HG03571 (cell line): Measurements from ENCODE around the gene FAM72B.
"Not testable (repeated sequence)": the region's sequence is repeated elsewhere in the genome, so short reads cannot be mapped to it uniquely, and the experiment has no call there.

ENCODE experiments used
- ATAC-seq: cut with Tn5 transposase; IDR thresholded peaks from one replicate; pipeline ENCODE4 v1.9.1; 2021; ENCODE audit not compliant: unreplicated experiment

The FAM72B gene

GRCh38 chr1:121200985-121201981 lies 17.1 kb upstream of the FAM72B start:
- ATAC-seq, result not testable (repeated sequence)

DNA sequence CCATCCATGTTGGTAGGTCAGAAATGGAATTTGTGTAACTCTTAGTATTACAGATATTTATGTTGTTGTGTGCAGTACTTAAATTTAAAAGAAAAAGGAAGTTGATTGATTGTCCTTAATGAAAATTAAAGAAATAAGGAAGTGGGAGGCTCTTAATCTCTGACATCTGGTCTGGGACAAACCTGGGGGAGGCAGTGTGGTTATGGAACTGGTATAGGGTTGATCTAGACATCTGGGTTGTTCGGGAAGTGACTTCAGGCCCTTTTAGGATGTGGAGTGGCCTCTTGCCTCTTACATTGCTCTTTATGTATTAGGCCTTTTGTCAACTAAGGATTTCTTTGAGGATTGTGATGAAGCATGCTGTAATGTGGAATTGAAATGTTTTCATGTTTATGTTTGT lies 16.1 kb upstream of the FAM72B start:
- not testable (repeated sequence) for ATAC-seq

DNA sequence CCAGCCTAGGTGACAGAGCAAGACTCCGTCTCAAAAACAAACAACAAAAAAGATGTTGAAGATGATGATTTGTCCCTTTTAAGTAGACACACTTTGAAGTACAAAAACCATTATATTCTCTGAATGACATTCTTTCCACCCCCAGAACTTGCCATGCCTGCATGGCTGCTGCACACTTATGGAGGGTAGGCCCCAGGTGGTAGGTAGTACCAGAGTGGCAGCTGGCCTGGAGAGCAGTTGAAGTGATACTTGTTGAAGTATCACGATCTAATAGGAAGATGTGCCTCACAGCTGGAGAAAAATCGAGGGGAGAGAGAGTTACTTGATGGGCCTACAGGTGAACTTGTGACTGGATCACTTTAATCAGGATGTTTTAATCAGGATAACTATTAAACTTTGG lies 15.6 kb upstream of the FAM72B start:
- ATAC-seq, result not testable (repeated sequence)

DNA sequence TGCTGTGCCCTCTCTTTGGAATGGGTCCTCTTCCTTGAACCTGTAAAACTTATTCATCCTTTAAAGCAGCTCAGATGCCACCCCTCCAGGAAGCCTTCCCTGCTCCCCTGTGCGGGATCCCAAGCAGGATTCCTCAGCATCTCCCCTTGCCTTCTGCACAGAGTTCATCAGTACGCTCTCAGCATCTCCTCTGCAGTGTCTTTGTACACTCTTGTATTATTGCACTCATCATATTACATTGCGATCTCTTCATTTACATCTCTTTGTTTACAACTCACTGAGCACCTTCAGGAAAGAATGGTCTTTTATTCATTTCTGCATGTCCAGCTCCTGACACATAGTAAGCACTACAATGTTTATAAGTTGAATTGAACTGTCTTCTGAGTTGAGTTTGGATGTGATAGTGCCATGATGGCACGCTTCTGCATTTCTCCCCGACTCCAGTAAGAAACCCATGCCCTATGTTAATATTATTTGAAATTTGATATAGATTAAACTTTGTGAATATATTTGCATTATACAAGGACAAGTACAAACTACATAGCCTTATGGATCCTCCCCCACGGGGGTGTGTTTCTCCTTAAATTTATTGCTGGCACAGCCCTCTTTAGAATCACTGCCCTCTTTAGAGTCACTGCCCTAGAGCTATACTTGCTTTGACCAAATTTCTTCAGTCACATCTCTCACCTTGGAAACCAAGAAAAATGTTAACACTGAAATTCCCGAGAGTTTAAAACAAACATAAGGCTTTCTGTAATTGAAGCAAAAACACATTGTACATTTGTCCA lies 13.1 kb upstream of the FAM72B start:
- ATAC-seq, result not testable (repeated sequence)

DNA sequence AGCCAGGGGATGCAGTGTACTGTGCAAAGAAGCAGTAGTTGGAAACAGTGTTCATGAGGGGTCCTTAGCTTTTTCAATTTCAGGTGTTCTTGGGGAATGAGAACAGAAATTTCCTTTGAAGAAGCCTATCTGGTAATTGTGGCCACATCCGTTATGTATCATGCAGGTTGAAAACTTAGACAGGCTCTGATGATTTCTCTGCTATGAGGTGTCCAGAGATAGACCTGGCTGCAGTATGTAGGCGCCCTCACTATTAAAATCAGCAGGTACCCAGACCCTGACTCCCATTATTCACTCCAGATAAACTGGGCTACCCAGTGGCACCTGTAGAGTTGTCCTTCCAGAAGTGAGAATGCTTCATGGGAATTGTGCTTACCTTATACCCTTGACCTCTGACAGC lies 8.4 kb upstream of the FAM72B start:
- not testable (repeated sequence) for ATAC-seq

- not testable (repeated sequence) for ATAC-seq
Measured at GRCh38 chr1:121187914-121188313, 3.8 kb upstream of the FAM72B start.

DNA sequence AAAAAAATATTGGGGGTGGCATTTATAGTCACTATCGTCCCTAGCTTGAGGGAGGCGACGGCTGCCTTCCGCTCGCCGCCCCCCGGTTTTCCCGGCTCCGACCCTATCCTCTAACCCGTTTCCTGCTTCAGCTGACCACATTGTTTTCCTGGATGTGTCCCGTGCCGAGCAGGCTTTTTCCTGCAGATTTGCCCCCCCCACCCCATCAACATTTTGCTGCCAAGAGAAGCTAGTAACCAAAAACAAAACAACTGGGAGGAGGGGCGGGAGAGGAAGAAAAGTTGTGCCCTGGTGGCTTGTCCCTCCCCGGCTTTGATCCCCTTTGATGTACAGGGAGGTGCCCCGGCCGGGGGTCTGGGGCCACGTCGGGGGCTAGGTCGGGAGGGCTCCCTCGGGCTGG lies 2.1 kb upstream of the FAM72B start:
- not testable (repeated sequence) for ATAC-seq

- ATAC-seq, result peak; percentile 4
Measured at GRCh38 chr1:121185140-121185708, 1.1 kb upstream of the FAM72B start.

- ATAC-seq, result not testable (repeated sequence)
Measured at GRCh38 chr1:121183867-121184266, 273 bp downstream of the FAM72B start.

DNA sequence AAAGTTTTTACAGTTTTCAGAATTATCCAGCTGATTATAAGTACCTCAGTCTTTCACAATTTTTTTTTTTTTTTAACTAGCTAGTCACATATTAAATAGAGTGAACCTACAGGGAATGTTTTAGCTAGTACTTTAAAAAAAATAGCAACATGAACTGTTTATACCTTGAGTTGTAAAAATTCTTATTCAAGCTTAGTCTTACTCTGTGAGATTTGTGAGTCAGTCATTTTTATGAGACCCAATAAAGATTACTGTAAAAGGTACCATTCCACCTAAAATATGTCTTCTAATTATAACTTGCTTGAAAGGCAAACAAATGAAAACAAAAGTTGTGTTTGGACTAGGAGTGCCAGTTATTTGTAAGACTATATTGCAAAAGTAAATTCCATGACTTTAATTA lies 5.9 kb downstream of the FAM72B start:
- ATAC-seq, result not testable (repeated sequence)

GRCh38 chr1:121176649-121177048 lies 7.5 kb downstream of the FAM72B start:
- ATAC-seq, result not testable (repeated sequence)

GRCh38 chr1:121168152-121168668 lies 15.9 kb downstream of the FAM72B start:
- ATAC-seq, result not testable (repeated sequence)

- not testable (repeated sequence) for ATAC-seq
Measured at GRCh38 chr1:121167225-121167738, 16.9 kb downstream of the FAM72B start.

- not testable (repeated sequence) for ATAC-seq
Measured at GRCh38 chr1:121165296-121165695, 18.8 kb downstream of the FAM72B start.

DNA sequence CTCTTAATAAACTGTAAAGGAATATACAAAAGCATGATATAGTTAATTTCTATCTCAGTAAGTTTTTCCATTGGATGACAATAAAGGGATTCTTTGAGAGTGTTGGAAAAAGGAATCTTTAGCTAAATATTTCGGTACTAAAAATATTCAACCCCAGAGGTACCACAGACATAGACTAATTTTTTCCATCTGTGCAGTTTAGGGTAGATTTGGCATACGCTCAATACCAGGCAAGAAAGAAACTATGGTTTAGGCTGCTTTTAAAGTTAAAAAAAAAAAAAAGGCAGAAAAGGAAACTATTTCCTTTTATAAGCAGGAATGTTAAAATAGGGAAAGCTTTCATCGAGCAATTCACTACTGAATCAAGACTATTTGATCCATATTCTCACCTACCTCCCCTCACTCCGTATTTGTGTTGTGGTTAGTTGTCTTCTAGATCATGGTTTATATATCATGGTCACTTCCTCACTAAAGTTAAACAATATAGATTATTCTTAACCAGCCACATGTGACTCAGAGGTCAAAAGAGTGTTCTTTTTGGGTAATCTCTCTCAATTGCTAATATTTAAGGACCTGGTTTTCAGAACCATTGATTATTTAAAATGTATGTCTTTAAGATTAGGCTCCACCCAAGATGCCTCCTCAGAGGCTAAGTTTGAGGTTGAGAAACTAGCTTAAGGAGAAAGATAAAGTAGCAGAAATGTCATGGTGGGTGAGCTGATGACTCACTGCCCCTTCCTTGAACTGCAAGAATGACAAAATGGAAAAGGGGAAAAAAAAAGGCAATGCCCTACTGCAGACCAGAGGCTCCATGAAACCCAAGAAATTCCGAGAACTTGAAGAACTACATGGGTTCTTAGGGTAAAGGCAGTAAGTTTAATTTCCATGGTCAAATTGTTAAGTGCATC lies 20.0 kb downstream of the FAM72B start:
- ATAC-seq, result not testable (repeated sequence)

DNA sequence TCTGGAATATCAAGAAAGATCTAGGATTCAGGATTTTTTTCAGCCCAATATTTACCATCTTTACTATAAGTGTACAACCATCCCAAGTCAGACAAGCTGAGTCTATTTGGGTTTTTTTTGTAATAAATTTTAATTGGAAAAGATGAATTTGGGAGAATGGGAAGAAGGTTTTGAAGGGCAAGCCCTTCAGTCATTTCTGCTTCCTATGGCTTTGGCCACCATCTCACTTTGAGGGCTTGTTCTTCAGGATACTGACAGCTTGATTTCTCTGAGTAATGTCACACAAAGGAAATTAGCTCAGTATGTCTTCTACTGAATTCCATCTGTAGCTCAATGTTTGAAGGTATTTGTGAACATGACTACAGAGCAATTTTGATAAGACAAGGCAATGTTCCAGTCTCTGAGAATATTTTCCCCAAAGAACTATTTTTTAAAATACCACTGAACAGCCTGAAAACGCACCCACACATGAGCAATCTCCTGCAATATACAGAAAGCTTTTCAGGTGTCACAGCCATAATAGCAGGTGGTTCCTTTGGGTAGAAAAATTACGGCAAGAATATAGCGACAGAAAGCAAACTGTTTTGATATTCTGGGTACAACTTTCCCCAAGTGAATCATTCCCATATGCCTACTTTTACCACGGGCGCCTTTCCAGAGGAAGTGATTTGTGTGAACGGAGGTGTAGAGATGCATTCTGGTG lies 22.8 kb downstream of the FAM72B start:
- ATAC-seq, result not testable (repeated sequence)

DNA sequence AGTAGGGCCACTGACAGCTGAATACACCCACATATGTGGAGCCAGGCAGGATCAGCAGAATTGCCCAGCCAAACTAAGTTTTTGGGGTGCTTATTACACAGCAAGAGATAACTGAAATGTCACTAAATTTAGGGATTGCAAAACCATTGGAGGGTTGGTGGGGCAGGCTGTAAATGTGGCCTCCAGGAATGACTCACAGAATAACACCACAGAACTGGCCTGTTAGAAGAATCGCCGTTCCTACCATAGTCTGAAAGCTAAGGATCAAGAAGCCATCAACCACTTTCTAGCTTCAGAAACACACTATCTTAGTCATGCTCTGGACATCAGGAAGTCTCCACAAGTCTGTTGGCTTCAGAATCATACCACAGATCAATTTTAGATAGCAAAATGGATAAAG lies 24.0 kb downstream of the FAM72B start:
- ATAC-seq, result not testable (repeated sequence)

DNA sequence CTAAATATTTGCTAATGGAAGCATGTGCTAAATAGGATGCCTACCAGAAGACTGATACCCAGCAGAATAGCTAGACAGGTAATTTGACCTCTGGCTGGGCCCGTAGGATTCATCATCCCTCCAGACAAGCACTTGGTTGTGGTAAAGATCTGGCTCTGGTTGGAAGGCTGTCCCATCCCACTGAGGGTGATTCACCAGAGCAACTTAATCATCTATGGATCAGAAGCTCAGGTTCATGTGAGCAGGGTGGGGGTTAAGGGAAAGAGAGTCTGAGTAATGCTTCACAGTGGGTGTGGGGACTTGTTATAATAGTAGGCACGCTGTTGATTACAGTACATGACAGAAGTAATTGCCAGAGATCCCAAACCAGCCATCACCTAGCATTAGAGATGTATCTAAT lies 26.5 kb downstream of the FAM72B start:
- not testable (repeated sequence) for ATAC-seq

DNA sequence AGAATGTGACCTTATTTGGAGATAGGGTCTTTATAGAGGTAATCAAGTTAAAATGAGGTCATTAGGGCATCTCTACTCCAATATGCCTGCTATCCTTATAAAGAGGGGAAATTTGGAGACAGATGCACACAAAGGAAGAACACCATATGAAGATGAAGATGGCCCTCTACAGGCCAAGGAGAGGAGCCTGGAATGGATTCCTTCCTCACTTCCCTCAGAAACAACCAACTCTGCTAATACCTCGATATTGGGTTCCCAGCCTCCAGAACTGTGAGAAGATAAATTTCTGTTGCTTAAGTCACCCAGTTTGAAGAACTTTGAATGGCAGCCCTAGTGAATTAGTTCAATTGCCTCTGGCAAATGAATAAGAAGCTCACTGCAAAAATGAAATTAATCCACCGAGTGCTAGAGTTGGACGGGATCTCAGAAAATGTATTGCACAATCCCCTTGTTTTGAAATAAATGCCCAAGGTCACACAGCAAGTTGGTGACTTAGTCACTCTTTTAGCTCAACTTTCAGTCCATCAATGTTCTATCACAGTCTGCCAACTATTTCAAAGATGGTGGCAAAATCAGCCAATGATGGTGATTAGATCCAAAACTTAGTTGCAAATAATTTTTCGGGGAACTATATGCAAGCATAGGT lies 27.1 kb downstream of the FAM72B start:
- not testable (repeated sequence) for ATAC-seq
